Activated naive CD4-positive, alpha-beta T cell treated with anti-CD3 and anti-CD28 coated beads, Interleukin-2, amount 50 U/mL, for 72 hours (primary cell): Measurements from ENCODE around the gene RC3H2. TPM values are rescaled to one million over a fixed set of nuclear protein-coding genes. Genes with fewer than 3 reads are reported as not detected.
"Not testable (repeated sequence)": the region's sequence is repeated elsewhere in the genome, so short reads cannot be mapped to it uniquely, and the experiment has no call there.

ENCODE experiments used
- ATAC-seq, 2 donors: fragments of 150-1000 bp; cut with Tn5 transposase; 2 replicates each; pipeline ENCODE4 v1.10.0; 2021; ENCODE audit warnings: mild to moderate bottlenecking in 2 of 2, moderate library complexity in 2 of 2
- DNase-seq, 2 donors: peaks; one replicate each; pipeline ENCODE4 v3.0.0; 2021 to 2022; ENCODE audit warnings: low spot score in 2 of 2
- H3K27ac Mint-ChIP-seq, 2 donors: one replicate each; pipeline ENCODE4 v1.8.0; 2022; ENCODE audit warnings: mild to moderate bottlenecking in 2 of 2, mixed read lengths in 2 of 2
- H3K36me3 Mint-ChIP-seq, 2 donors: one replicate each; pipeline ENCODE4 v1.8.0; 2022; ENCODE audit warnings: mixed read lengths in 2 of 2
- H3K9me3 Mint-ChIP-seq, 2 donors: one replicate each; pipeline ENCODE4 v1.8.0; 2022; ENCODE audit warnings: mixed read lengths in 2 of 2
- total RNA-seq, 2 donors: library from RNA; stranded (reverse); gene quantifications; one replicate each; pipeline ENCODE4 v1.2.3, GENCODE V29; 2022

RC3H2 gene
- total RNA-seq, 2 donors from 2014 or later = 30.5 to 38.6 TPM

DNA sequence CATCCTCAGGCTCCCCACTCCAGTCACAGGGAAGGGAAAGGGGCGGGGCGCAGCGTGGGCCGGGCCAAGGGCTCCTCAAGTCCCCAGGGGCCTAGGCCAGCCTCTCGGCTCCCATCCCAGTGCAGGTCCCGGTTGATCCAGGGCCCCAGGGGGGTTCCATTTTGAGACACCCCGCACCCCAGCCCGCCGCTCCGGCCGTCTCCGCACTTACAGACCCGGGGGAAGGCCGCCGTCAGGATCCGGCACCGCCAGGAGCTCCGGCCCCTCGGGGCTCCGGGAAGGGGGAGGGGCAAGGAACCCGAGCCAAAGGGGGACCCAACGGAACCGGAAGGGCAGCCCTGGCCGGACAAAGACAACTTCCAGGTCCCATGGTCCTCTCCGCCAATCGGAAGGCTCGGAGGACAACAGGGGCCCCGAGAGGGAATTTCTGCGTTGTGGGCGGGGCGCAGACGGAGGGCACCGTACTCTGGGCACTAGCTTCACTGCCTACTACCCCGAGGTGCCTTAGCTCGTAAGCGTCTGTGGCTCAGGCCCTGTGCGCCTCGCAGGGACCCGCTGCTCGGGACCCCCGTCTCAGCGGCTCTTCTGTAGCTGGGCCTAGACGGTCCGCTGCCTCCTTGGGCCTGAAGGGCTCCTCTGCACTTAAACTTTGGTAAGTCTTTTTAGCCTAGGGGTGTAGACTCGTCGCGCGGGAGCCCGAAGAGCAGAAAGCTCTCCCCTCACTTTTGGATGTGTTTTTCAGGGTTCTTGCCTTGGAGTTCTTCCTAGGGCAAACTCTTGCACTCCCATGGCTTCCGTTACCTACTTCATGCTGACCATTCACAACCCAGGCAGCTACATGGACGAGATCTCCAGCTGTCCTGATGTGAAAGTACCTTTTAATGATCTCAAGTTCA lies 26.3 kb upstream of the RC3H2 start, which contains the start of gene ZBTB26:
ZBTB26 (minus strand) TSS at position 287 of the 896 bp plus-strand sequence. CDS start 11,578 bp downstream, outside the sequence.
- H3K9me3 Mint-ChIP-seq = no peaks in the 10 kb centered on the region
- DNase-seq (peak; percentile 87 to 90), ATAC-seq (peak; percentile 99)
- peaks cover 7 to 16% of the 10 kb centered on the region in 2 donors for H3K36me3 Mint-ChIP-seq
- H3K27ac Mint-ChIP-seq = peak within 1 kb of the TSS in 1 of 2 donors; percentile 96

DNA sequence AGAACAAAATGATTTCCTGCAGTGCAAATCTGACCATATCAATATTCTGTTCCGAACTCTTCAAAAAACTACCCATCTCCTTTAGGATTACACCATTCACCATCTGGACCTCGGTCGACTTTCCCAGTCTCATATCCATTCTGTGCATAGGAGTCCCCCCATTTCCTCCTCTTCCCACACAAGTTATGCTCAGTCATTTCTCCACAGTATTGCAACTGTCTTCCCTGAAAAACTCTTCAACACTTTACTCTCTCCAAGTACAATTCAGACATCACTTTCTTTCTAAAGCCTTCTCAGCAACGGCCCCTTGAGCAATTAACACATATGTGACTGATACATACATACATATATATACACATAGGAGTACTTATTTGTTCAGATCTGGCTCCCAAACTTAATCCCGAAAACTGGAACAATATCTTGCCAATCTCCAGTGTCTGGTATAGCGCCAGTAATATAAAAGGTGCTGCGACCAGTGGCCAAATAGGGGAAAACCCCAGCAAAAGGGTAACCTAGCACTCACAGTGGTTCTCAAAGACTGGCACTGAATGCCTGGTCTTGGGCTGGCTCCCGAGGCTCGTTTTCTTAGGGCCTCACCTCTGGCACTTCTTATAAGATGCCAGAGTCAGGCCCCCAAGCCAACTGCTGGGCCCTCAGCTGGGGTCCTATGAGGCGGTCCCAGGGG lies 25.5 kb upstream of the RC3H2 start:
- ATAC-seq (peak in 1 of 2 donors; percentile 14), DNase-seq (no peak)
- no peak overlapping the region for H3K27ac Mint-ChIP-seq
- H3K9me3 Mint-ChIP-seq = no peaks in the 10 kb centered on the region
- peaks cover 7 to 15% of the 10 kb centered on the region in 2 donors for H3K36me3 Mint-ChIP-seq

DNA sequence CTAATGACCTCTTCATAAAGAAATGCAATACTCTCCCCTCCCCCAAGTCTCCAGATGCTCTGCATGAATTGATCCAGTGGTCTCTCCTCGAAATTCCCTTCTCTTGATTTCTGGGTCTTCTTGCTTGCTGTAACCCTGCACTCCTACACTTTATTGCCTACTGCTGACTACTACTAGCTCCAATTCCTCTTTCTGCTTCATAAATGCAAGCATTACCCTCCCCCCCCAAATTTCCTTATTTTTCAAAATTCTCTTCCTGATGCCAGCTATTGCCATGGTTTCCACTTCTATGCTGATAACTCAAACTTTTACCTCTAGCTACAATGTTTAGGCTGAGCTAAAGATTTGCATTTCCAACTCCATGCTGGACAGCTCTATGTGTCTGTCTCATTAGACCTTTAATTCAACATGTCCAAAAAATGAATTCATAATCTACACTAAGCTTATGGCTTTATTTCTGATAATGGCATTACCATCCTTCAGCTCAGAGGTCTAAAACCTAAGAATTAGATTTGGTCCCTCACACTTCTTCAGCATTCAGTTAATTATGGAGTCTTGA lies 24.7 kb upstream of the RC3H2 start:
- ATAC-seq (no peak), DNase-seq (no peak)
- Mint-ChIP-seq H3K36me3 (peaks cover 7 to 15% of the 10 kb centered on the region in 2 donors), H3K9me3 (no peaks in the 10 kb centered on the region), H3K27ac (no peak overlapping the region)

DNA sequence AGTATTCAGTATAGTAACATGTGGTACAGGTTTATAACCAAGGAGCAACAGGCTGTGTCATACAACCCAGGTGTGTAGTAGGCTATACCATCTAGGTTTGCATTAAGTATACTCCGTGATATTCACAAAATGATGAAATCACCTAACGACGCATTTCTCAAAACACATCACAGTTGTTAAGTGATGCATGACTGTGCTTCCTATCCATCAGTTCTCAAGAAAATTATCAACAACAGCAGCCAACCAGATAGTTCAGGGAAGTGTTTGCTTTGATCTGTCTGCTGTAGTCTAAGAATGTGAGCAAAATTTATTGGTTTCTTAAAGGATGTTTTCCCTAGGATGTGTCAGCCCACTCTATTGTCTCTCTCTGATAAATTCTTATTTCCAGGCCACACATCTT lies 18.8 kb upstream of the RC3H2 start:
- DNase-seq (no peak), ATAC-seq (peak in 1 of 2 donors; percentile 46)
- Mint-ChIP-seq H3K27ac (no peak overlapping the region), H3K36me3 (no peaks in the 10 kb centered on the region), H3K9me3 (no peaks in the 10 kb centered on the region)

DNA sequence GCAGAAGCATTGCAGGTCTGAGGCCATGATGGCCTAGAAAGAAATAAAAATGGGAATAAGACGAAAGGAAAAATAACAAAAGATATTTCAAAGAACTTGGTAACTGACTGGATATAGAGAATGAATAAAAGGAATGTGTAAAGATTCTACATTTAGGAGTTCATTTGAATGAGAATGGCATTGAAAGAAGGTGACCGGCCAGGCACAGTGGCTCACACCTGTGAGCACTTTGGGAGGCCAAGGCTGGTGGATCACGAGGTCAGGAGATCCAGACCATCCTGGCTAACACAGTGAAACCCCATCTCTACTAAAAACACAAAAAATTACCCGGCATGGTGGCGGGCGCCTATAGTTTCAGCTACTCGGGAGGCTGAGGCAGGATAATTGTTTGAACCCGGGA lies 17.6 kb upstream of the RC3H2 start:
- no peak for ATAC-seq
- DNase-seq = no peak
- no peaks in the 10 kb centered on the region for H3K36me3 Mint-ChIP-seq
- no peak overlapping the region for H3K27ac Mint-ChIP-seq
- H3K9me3 Mint-ChIP-seq = no peaks in the 10 kb centered on the region

DNA sequence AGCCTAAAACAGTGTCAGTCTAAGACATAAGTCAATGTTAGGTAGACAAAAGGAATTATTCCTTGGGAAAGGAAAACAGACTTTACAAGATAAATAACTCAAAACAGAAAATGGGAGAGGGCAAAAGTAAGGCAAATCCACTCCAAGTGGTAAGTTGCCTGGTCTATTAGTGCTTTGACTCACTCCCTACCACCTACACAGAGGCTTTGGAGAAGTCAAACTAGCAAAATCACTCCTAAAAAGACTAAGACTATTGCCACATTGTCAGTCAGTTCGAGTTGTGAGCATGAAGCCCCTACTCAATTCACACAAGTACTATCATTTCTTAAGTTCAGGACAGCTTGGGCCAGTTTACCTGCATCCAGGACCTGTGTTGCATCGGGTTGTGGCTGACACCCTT lies 13.2 kb upstream of the RC3H2 start:
- DNase-seq (no peak), ATAC-seq (no peak)
- peaks cover 3 to 8% of the 10 kb centered on the region in 2 donors for H3K36me3 Mint-ChIP-seq
- no peak overlapping the region for H3K27ac Mint-ChIP-seq
- H3K9me3 Mint-ChIP-seq = no peaks in the 10 kb centered on the region

DNA sequence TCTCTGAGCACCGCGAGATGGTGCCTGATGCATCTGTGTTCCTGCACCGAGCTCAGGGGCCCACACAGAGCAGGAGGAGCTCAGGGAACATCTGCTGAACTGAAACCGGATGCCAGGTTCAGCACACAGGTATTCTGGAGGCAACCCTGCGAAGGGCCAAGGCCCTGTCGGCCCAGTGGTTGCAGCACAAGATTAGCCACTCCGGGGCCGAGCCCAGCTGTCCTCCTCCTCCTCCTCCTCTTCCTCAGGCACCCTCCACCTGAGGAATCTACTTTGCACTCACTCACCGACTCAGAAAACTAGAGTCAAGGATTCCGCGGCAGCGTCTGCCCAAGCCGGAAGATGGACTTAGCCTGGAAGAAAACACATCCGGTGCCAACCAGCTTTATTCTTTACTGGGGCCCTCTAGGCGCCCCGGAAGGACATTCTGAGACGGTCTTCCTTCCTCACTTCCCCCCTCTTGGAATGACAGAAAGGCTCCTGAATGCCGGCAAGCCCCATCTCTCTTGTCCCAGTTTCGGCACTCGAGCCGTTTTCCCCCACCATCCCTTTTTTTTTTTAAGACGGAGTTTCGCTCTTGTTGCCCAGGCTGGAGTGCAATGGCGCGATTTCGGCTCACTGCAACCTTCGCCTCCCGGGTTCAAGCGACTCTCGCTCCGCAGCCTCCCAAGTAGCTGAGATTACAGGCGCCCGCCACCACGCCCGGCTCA lies 8.0 kb upstream of the RC3H2 start, which contains the start of gene ZBTB6:
ZBTB6 (minus strand) TSS at position 360 of the 710 bp plus-strand sequence. CDS start 1,251 bp downstream, outside the sequence.
- peaks cover 26 to 33% of the 10 kb centered on the region in 2 donors for H3K36me3 Mint-ChIP-seq
- no peaks in the 10 kb centered on the region for H3K9me3 Mint-ChIP-seq
- DNase-seq (peak; percentile 72 to 73), ATAC-seq (peak; percentile 96 to 99)
- H3K27ac Mint-ChIP-seq = peak within 1 kb of the TSS; percentile 97 to 100

DNA sequence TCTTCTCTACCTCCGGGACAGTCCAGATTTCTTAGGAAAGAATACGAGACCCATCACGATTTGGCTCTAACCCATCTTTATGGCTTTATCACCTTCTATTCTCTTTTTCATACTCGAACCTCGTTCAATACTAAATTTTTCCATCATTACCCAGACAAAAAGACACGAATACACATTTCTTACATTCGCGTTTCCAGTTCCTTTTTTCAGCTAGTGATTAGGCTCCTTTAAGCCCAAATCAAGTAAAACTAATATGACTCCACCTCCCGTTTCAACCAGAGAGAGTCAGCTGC lies 7.5 kb upstream of the RC3H2 start:
- Mint-ChIP-seq H3K36me3 (peaks cover 26 to 33% of the 10 kb centered on the region in 2 donors), H3K9me3 (no peaks in the 10 kb centered on the region), H3K27ac (peak overlapping the region; percentile 97 to 100)
- peak in 1 of 2 donors; percentile 2 for ATAC-seq
- no peak for DNase-seq

DNA sequence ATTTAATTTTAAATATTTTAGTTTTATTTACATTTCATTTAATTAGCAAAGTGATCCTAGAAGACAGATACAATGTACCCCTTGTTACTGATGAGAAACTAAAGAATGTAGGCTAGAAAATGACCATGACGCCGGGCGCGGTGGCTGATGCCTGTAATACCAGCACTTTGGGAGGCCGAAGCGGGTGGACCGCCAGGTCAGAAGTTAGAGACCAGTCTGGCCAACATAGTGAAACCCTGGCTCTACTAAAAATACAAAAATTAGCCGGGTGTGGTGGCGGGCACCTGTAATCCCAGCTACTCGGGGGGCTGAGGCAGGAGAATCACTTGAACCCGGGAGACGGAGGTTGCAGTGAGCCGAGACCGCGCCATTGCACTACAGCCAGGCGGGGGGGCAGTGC lies 963 bp upstream of the RC3H2 start:
- H3K9me3 Mint-ChIP-seq, ATAC-seq, DNase-seq: not testable (repeated sequence)
- Mint-ChIP-seq H3K36me3 (peaks cover 11 to 12% of the 10 kb centered on the region in 2 donors), H3K27ac (peak overlapping the region in 1 of 2 donors; percentile 70)

DNA sequence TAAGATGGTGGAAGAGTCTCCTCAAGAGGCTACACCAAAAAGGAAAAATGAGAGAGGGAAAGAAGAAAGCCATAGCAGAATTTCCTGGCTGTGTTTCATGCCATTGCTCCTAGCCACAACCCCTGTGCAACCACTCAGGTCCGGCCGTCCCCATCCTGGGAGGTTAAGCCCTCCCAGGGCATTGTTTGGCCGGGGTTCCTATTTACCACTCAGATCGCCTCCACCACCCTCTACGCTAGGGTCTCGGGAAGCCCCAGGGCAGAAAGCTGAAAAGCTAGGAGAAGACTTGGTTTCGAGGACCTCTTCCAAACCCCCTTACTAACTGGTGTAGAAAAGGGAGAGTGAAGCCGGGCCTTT lies 715 bp downstream of the RC3H2 start:
- Mint-ChIP-seq H3K27ac (peak overlapping the region; percentile 96 to 98), H3K9me3 (no peaks in the 10 kb centered on the region), H3K36me3 (peaks cover 8 to 10% of the 10 kb centered on the region in 2 donors)
- DNase-seq (peak in 1 of 2 donors; percentile 46), ATAC-seq (peak; percentile 8 to 32)

DNA sequence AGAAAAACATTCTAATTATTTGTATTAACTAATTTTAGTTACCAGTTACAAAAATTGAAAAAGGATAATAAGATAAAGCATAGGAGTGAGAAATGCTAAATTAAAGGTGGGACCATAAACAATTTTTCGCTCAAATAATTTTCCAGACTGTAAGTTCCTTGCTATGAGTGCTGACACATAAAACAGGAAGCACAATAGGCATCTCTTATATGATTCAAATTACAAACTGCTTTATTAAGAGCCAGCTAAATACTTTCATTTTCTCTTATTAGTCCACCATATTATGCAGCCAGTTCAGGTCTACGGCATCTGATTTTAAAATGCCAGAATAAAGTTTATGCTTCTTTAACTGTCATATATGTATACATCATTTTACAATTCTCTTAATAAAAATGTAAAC lies 4.4 kb downstream of the RC3H2 start:
- no peaks in the 10 kb centered on the region for H3K9me3 Mint-ChIP-seq
- peak overlapping the region in 1 of 2 donors; percentile 14 for H3K27ac Mint-ChIP-seq

DNA sequence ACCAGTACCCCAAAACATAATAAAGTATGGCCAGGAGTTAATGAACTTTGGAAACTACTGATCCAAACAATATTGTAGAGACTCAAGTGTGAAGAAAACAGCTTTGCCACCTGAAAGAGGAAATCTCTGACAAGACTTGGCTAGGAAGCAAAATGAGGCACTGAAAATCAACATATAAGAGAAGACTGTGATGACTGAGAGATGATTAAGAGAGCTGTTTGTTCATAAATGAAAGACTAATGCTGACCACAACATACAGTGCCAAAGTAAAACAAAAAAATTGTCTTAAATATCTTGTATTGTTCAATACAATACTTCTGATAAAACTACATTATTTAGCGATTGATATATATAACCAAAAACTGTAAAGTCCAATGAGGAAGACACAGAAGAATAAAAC lies 7.2 kb downstream of the RC3H2 start:
- no peaks in the 10 kb centered on the region for H3K9me3 Mint-ChIP-seq
- H3K27ac Mint-ChIP-seq = peak overlapping the region in 1 of 2 donors; percentile 78
- ATAC-seq = peak in 1 of 2 donors; percentile 48
- DNase-seq = no peak
- peaks cover 0 to 12% of the 10 kb centered on the region in 2 donors for H3K36me3 Mint-ChIP-seq

More for the DNA sequence above, 4.4 kb downstream of the RC3H2 start:
- no peak for ATAC-seq
- H3K36me3 Mint-ChIP-seq = peaks cover 8 to 10% of the 10 kb centered on the region in 2 donors
- DNase-seq = no peak

DNA sequence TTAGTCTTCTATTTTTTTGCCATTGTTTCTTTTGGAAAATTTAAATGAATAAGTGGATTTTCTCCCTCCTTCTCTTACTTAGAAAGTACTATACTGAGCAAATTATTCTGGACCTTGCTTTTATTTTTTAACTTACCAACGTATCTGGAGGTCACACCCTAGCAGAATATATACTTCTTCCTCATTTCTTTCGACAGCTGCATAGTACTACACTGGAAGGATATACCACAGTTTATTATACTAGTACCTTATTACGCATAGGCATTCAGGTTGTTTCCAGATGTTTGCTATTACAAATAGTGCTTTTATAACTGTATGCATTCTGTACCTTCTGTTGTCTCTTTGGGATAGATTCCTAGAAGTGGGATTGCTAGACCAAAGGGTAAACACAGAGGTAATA lies 16.7 kb downstream of the RC3H2 start:
- no peak for DNase-seq
- no peak overlapping the region for H3K27ac Mint-ChIP-seq
- H3K36me3 Mint-ChIP-seq = peaks cover 0 to 5% of the 10 kb centered on the region in 2 donors
- ATAC-seq = no peak
- no peaks in the 10 kb centered on the region for H3K9me3 Mint-ChIP-seq

DNA sequence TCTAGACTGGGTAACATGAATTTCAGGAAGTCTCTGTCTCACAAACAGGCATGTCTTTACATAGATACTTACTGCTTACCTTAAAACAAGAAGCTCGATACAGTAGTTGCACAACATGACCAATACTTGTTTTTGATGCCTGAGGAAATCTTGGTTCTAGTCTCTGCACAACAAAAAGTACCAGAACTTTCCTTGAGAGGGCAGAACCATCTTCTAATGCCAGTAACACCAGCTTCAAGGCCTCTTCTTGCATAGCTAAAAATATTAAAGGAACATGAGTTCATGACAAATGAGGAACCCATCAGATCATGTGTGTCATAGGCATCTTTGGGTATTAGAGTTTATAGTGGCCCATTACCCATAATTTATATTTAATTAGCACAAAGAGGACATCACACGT lies 22.0 kb downstream of the RC3H2 start:
- ATAC-seq (no peak), DNase-seq (no peak)
- Mint-ChIP-seq H3K36me3 (peaks cover 0 to 5% of the 10 kb centered on the region in 2 donors), H3K9me3 (no peaks in the 10 kb centered on the region), H3K27ac (peak overlapping the region; percentile 18 to 31)

DNA sequence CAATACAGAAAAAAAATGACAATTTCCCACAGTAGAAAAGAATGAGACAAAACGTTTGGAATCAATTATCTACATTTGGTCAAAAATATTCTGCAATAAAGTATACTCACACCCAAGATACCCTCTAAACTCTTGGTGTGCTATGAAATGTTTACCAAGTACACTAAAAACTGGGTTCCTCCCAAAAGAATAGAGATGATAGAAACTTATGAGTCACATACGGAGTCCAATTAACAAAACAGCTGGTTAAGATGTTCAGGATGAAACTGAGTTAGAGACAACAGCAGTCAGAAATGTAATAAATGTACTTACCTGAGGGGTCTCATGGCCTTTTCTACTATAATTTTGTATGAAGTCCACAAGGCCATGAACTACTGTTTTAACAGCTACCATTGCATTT lies 25.7 kb downstream of the RC3H2 start:
- no peak for DNase-seq
- Mint-ChIP-seq H3K27ac (no peak overlapping the region), H3K9me3 (no peaks in the 10 kb centered on the region), H3K36me3 (peaks cover 9 to 18% of the 10 kb centered on the region in 2 donors)
- no peak for ATAC-seq

DNA sequence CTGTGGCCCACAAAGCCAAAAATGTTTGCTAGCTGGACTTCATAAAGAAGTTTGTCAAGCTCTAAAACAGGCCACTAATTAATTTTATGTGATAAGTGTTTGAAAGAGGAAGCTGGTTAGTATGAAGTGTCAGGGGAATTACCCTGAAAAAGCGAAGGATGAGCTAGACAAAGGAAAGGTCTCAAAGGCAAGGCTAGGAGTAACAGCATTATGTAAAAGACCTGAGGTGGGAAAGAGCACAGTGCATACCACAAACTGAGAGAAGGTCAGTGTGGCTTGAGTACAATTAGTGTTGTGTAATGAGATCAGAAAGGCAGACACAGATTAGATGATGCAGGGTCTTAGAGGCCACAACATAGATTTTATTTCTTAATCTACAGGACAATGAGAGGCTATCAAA lies 29.6 kb downstream of the RC3H2 start:
- Mint-ChIP-seq H3K9me3 (no peaks in the 10 kb centered on the region), H3K36me3 (peaks cover 9 to 18% of the 10 kb centered on the region in 2 donors), H3K27ac (peak overlapping the region; percentile 15 to 65)
- DNase-seq (no peak), ATAC-seq (peak in 1 of 2 donors; percentile 48)
